AG09319 (cell line): ENCODE data around the gene VDAC1.

Source experiments
- DNase-seq: peaks from one replicate; pipeline ENCODE4 v3.0.0-alpha.2; 2010; ENCODE audit warnings: low read depth; ENCODE audit errors: extremely low read depth
- TF ChIP-seq, protein P1 (sequence below): IDR thresholded peaks from 2 replicates; pipeline ENCODE4 v1.5.1; 2011; ENCODE audit warnings: low read depth, mild to moderate bottlenecking, inconsistent platforms, low read length, moderate library complexity

The VDAC1 gene

DNA sequence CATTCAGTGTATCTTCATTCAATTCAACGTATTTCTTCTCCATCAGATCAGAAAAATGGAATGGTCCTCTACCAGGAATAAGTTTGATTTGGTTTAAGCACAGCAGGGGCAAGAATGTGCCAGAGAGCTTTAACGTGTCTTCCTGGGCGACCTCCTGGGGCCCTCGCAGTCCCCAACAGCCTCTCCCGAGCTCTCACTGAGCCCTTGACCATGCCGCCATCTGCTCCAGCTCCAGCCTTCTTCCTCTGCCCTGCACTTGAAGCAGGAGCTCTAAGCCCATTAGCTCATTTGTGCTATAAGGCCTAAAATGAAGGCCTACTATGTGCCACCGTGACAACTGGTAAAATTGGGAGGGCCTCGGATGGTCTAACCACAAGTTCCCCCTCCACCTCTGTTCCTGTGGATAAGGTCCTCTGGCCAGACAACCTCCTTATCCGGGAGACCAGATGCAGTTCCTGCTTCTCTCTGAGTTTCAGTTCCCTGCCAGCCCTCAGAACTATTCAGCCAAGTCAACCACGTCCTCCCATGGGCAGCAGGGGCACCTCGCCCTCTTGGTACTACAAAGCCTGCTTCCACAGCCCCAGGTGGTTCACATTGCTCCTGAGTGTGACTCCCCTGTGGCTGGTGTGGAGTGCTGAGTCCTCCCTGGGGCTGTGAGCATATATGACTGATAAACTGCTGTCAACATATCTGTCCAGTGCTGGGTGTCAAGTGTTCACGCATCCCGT is 72.2 kb downstream of the VDAC1 start:
- no peak for DNase-seq

DNA sequence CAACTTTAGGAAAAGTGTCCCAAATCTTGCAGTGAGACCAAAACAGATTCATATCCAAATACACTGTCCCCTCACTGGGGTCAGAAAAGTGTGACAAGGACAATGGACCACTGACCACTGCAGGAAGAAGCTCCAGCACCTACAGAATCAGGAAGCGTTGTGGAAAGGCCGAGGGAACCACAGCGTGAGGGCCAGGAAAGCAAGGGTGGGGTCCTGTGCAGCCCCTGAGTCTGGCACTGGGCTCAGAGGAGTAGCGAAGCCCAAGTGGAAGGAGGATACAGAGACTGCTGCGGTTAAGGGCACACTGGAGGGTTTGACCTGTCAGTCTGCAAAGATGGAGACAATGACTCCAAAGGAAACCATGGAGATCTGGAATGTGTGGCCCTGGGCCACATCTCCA is 73.2 kb downstream of the VDAC1 start:
- TF ChIP-seq, protein P1, sequence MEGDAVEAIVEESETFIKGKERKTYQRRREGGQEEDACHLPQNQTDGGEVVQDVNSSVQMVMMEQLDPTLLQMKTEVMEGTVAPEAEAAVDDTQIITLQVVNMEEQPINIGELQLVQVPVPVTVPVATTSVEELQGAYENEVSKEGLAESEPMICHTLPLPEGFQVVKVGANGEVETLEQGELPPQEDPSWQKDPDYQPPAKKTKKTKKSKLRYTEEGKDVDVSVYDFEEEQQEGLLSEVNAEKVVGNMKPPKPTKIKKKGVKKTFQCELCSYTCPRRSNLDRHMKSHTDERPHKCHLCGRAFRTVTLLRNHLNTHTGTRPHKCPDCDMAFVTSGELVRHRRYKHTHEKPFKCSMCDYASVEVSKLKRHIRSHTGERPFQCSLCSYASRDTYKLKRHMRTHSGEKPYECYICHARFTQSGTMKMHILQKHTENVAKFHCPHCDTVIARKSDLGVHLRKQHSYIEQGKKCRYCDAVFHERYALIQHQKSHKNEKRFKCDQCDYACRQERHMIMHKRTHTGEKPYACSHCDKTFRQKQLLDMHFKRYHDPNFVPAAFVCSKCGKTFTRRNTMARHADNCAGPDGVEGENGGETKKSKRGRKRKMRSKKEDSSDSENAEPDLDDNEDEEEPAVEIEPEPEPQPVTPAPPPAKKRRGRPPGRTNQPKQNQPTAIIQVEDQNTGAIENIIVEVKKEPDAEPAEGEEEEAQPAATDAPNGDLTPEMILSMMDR, result no peak
- DNase-seq, result no peak

More for the DNA sequence above, 72.2 kb downstream of the VDAC1 start:
- TF ChIP-seq, protein P1, result no peak

DNA sequence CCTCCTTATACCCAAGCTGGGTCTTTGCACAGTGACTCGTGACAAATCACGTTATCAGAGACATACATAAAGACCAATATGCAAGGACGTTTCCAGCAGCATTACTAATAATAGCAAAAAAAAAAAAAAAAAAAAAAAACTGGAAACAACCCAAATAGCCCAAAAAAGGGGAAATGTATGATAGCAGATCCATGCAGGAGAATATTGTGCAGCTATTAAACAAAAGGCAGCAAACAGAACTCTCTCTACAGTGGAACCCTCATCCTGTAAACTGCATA is 74.0 kb downstream of the VDAC1 start:
- no peak for DNase-seq
- TF ChIP-seq, protein P1, result no peak

DNA sequence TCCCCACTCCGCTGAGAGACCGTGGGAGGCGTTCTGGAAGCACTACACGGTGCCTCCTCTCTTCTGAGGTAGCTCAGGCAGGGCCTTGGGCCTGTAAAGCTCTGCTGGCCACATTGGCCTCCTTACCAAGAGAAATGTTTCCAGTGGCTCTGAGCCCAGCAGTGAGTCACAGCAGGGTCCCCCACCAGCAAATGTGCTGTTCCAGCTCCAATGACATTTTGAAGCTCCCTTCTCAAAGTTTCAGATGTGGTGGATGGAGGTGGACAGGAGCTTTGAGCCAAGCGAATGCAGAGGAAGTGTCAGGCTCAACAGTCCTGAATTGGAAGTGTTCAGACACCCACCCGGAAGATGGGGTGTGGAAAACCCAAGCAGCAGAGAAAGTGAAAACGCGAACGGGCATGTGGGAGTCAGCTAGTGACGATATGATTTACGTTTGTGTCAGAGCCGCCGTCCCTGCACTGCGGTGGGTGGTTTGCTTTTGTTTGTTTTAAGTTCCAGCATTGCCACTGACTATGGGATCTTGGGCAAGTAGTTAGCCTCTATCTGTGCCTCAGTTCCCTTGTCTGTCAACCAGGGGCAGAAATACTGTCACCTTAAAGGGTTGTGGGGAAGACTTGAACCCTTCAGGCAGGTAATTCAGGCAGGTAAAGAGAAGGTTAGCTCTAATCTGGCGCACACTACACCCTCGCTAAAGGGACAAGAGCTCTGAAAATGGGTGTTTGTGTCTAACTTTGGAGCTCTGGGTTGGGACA is 74.5 kb downstream of the VDAC1 start:
- no peak for DNase-seq
- TF ChIP-seq, protein P1, result no peak

DNA sequence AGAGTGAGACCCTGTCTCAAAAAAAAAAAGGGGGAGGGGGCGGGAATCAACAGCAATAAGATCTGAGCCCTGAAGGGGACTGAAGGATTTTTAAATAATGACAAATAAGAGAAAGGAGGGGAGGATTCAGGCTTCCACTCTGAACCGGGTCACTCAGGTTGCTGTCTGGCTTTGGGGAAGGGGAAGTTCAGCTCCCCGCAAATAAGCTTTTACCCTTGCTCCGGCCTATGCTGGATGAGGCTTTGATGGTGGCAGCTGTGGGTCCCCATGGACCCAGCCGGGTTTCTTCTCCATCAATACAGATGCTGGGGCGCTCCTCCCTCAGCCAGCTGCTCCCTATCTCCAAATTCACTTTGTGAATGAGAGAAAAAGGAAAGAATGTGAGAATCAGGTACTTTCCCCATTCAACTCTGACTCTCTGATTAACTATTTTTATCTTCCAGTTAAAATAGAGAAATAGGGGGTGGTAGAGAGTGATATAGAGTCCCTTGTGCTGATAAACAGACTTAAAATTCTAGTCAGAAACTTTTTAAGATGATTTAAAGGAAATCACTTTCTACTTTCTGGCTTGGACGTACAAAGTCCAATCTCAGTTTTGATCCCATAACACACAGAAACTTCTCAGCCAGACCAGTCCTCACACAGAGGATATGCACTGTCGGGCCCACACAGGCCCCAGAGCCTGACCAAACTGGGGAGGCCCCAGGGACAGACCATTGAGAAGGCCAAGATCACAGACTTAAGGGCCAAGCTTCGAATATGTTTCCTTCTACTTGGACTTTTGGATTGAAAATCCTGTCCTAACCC is 76.0 kb downstream of the VDAC1 start:
- TF ChIP-seq, protein P1, result no peak
- DNase-seq, result no peak

DNA sequence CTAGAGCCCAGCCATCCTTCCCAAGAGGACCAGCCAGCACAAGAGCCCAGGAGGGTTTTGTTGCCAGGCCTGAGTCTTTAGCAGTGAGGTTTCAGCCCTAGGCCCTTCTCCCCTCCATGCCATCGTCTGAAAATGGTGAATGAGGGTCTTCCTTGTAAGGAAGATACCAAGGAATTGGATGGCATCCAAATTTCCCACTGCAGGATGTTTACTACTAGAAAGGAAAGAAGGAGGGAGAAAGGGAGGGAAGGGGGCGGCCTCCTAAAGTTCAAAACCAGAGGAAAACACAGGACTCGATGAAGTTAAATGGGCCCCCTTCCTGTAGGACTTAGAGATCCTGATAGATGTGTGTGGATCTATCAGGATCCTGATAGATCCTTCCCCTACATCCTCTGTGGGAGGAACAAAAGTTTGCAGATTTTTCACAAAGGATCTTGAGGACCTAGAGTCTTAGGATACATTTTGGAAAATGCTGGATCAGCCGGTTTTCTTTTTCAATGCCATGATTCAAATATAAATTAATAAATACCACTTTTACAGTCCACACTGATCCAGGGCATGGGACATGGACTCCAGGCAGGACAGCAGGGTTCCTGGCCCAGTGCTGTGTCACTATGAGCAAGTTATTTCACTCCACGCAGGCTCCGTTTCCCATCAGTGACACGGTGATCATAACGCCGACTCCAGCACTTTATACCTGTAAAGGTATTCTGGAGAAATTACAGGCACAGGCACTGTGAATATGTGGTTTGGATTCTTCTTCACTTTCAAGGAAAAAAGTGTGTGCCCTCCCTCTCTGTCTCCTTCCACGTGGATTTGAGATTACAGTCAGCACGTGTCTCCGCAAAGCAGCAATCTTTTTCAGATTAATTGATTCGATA is 77.2 kb downstream of the VDAC1 start:
- TF ChIP-seq, protein P1, result no peak
- no peak for DNase-seq
